ENCODE measurements around the gene DMAC2L.
"Not testable (repeated sequence)": the region's sequence is repeated elsewhere in the genome, so short reads cannot be mapped to it uniquely, and the experiment has no call there.

The DMAC2L gene

GRCh38 chr14:50312734-50313054 is 570 bp downstream of the DMAC2L start:
- DNase-seq: no peak
- TF ChIP-seq CTCF (IDR thresholded peaks at IDR 0.05; ENCODE audit: low read length) (no peak), EZH2 (optimal IDR thresholded peaks at IDR 0.05; ENCODE audit: low read depth, low read length) (no peak), EZH2phosphoT487 (IDR thresholded peaks at IDR 0.05; ENCODE audit: low read length) (no peak)

GRCh38 chr14:50314098-50314497 is 2.0 kb downstream of the DMAC2L start:
- H3K9me3 ChIP-seq (replicated peaks; ENCODE audit: insufficient read depth, low read length); H2AFZ ChIP-seq (ENCODE audit: low read length); H3K36me3 ChIP-seq (replicated peaks; ENCODE audit: insufficient read depth, low read length); H3K4me1 ChIP-seq (ENCODE audit: low read length); DNase-seq; H3K27me3 ChIP-seq (replicated peaks; ENCODE audit: insufficient read depth, low read length); H3K27ac ChIP-seq (ENCODE audit: low read length); H3K9ac ChIP-seq (ENCODE audit: low read length); H4K20me1 ChIP-seq (ENCODE audit: insufficient read depth, low read length); H3K4me3 ChIP-seq (ENCODE audit: low read length); H3K9me2 ChIP-seq (replicated peaks; ENCODE audit: insufficient read depth, low read length); H3K4me2 ChIP-seq (ENCODE audit: low read depth, low read length); H3F3A ChIP-seq (ENCODE audit: insufficient read depth, low read length): not testable (repeated sequence)
- H3K79me2 ChIP-seq (ENCODE audit: low read length): peaks cover 18% of the 10 kb centered on the region

More at GRCh38 chr14:50312734-50313054, 570 bp downstream of the DMAC2L start:
- Histone ChIP-seq H3K9me2 (replicated peaks; ENCODE audit: insufficient read depth, low read length) (no peaks in the 10 kb centered on the region), H3K4me1 (ENCODE audit: low read length) (peaks cover 6% of the 10 kb centered on the region; the same call in 1 of the 2 replicates), H2AFZ (ENCODE audit: low read length) (peak overlapping the region; percentile 58), H3K27me3 (replicated peaks; ENCODE audit: insufficient read depth, low read length) (no peaks in the 10 kb centered on the region), H3K4me3 (ENCODE audit: low read length) (peak overlapping the region; percentile 84), H3K36me3 (replicated peaks; ENCODE audit: insufficient read depth, low read length) (no peaks in the 10 kb centered on the region), H3K79me2 (ENCODE audit: low read length) (peaks cover 12% of the 10 kb centered on the region), H3K4me2 (ENCODE audit: low read depth, low read length) (peak overlapping the region; percentile 71), H3F3A (ENCODE audit: insufficient read depth, low read length) (0 out of 2 replicates have a peak, but pooled peaks cover 3% of the 10 kb centered on the region), H3K9ac (ENCODE audit: low read length) (peak overlapping the region; percentile 70), H3K9me3 (replicated peaks; ENCODE audit: insufficient read depth, low read length) (no peaks in the 10 kb centered on the region), H4K20me1 (ENCODE audit: insufficient read depth, low read length) (no peaks in the 10 kb centered on the region), H3K27ac (ENCODE audit: low read length) (peak overlapping the region; percentile 74; the same call in 1 of the 2 replicates)

- Histone ChIP-seq H3K79me2 (ENCODE audit: low read length) (peaks cover 10% of the 10 kb centered on the region; the same call in 1 of the 2 replicates), H3K9me3 (replicated peaks; ENCODE audit: insufficient read depth, low read length) (no peaks in the 10 kb centered on the region), H3K4me1 (ENCODE audit: low read length) (peaks cover 11% of the 10 kb centered on the region), H3F3A (ENCODE audit: insufficient read depth, low read length) (peaks cover 13% of the 10 kb centered on the region; the same call in 1 of the 2 replicates), H2AFZ (ENCODE audit: low read length) (no peak overlapping the region), H4K20me1 (ENCODE audit: insufficient read depth, low read length) (no peaks in the 10 kb centered on the region), H3K36me3 (replicated peaks; ENCODE audit: insufficient read depth, low read length) (no peaks in the 10 kb centered on the region), H3K4me3 (ENCODE audit: low read length) (no peak overlapping the region), H3K9me2 (replicated peaks; ENCODE audit: insufficient read depth, low read length) (no peaks in the 10 kb centered on the region), H3K9ac (ENCODE audit: low read length) (no peak overlapping the region), H3K27ac (ENCODE audit: low read length) (no peak overlapping the region), H3K27me3 (replicated peaks; ENCODE audit: insufficient read depth, low read length) (no peaks in the 10 kb centered on the region), H3K4me2 (ENCODE audit: low read depth, low read length) (no peak overlapping the region)
- TF ChIP-seq CTCF (IDR thresholded peaks at IDR 0.05; ENCODE audit: low read length): no peak; the same call in 1 of the 2 replicates
- TF ChIP-seq EZH2phosphoT487 (IDR thresholded peaks at IDR 0.05; ENCODE audit: low read length): no peak
- no peak for TF ChIP-seq EZH2 (optimal IDR thresholded peaks at IDR 0.05; ENCODE audit: low read depth, low read length)
- no peak for DNase-seq
These were observed 6.0 kb downstream of the DMAC2L start for GRCh38 chr14:50318031-50318626.

- no peaks in the 10 kb centered on the region for H3K36me3 ChIP-seq (replicated peaks; ENCODE audit: insufficient read depth, low read length)
These were observed 7.2 kb downstream of the DMAC2L start for GRCh38 chr14:50319293-50319692.

More at GRCh38 chr14:50319293-50319692, 7.2 kb downstream of the DMAC2L start:
- DNase-seq: no peak
- Histone ChIP-seq H3K4me2 (ENCODE audit: low read depth, low read length) (no peak overlapping the region), H3K9ac (ENCODE audit: low read length) (no peak overlapping the region), H2AFZ (ENCODE audit: low read length) (no peak overlapping the region), H3K27me3 (replicated peaks; ENCODE audit: insufficient read depth, low read length) (no peaks in the 10 kb centered on the region), H3K4me1 (ENCODE audit: low read length) (peaks cover 7% of the 10 kb centered on the region; the same call in 1 of the 2 replicates), H3K79me2 (ENCODE audit: low read length) (peaks cover 5% of the 10 kb centered on the region; the same call in 1 of the 2 replicates), H4K20me1 (ENCODE audit: insufficient read depth, low read length) (no peaks in the 10 kb centered on the region), H3K4me3 (ENCODE audit: low read length) (no peak overlapping the region), H3K27ac (ENCODE audit: low read length) (no peak overlapping the region), H3K9me3 (replicated peaks; ENCODE audit: insufficient read depth, low read length) (no peaks in the 10 kb centered on the region), H3K9me2 (replicated peaks; ENCODE audit: insufficient read depth, low read length) (no peaks in the 10 kb centered on the region), H3F3A (ENCODE audit: insufficient read depth, low read length) (peaks cover 13% of the 10 kb centered on the region; the same call in 1 of the 2 replicates)
- TF ChIP-seq CTCF (IDR thresholded peaks at IDR 0.05; ENCODE audit: low read length) (no peak), EZH2 (optimal IDR thresholded peaks at IDR 0.05; ENCODE audit: low read depth, low read length) (no peak), EZH2phosphoT487 (IDR thresholded peaks at IDR 0.05; ENCODE audit: low read length) (no peak)
